Activated naive CD4-positive, alpha-beta T cell treated with anti-CD3 and anti-CD28 coated beads, Interleukin-2, amount 10 ng/mL, durations not matched to agents 7 days and 5 days (primary cell): ENCODE data around the gene FOLR2.

Experiments used
- CTCF ChIA-PET: fragments of 350-600 bp; sonication (Branson Sonifier 250); formaldehyde crosslinking; loops from one replicate; lab custom pipeline; 2021; ENCODE audit warnings: antibody characterized with exemption; lab: Charles Lee
- DNase-seq: peaks from one replicate; pipeline ENCODE4 v3.0.0-alpha.2; 2020
- H3K27ac Mint-ChIP-seq: one replicate; pipeline ENCODE4 v1.8.0; 2021; ENCODE audit warnings: mild to moderate bottlenecking, moderate library complexity, mixed read lengths
- H3K27me3 Mint-ChIP-seq: one replicate; pipeline ENCODE4 v1.8.0; 2021; ENCODE audit warnings: mild to moderate bottlenecking, mixed read lengths
- H3K36me3 Mint-ChIP-seq: one replicate; pipeline ENCODE4 v1.8.0; 2021; ENCODE audit warnings: mixed read lengths
- H3K4me1 Mint-ChIP-seq: one replicate; pipeline ENCODE4 v1.8.0; 2021; ENCODE audit warnings: mixed read lengths
- H3K4me3 Mint-ChIP-seq: one replicate; pipeline ENCODE4 v1.8.0; 2021; ENCODE audit warnings: mild to moderate bottlenecking, moderate library complexity, mixed read lengths
- H3K9me3 Mint-ChIP-seq: one replicate; pipeline ENCODE4 v1.8.0; 2021; ENCODE audit warnings: mixed read lengths

Gene FOLR2

DNA sequence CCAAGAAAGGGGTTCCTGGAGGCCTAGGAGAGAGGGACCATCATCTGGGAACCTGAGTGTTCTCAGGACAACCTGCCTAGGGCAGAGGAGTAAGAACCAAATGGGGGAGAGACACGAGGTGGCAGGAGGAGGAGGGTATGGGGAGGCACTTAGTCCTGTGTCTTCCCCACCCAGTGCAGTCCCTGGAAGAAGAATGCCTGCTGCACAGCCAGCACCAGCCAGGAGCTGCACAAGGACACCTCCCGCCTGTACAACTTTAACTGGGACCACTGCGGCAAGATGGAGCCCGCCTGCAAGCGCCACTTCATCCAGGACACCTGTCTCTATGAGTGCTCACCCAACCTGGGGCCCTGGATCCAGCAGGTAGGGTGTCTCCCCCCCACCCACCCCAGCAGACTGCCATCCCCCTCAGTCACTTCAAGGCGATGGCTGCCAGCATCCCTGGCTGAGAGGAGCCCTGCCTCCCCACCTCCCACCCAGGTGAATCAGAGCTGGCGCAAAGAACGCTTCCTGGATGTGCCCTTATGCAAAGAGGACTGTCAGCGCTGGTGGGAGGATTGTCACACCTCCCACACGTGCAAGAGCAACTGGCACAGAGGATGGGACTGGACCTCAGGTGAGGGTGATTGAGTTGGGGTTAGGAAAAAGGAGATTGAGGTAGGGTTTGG is 4.2 kb downstream of the FOLR2 start:
- Mint-ChIP-seq H3K27ac (peak overlapping the region; percentile 68), H3K27me3 (peaks cover 36% of the 10 kb centered on the region), H3K4me1 (peaks cover 27% of the 10 kb centered on the region), H3K4me3 (no peak overlapping the region), H3K9me3 (no peaks in the 10 kb centered on the region), H3K36me3 (no peaks in the 10 kb centered on the region)
- CTCF ChIA-PET, result no interaction called here
- no peak for DNase-seq

GRCh38 chr11:72221386-72222075 is 4.9 kb downstream of the FOLR2 start:
- Mint-ChIP-seq H3K4me1 (peaks cover 34% of the 10 kb centered on the region), H3K9me3 (no peaks in the 10 kb centered on the region), H3K36me3 (no peaks in the 10 kb centered on the region), H3K27me3 (peaks cover 29% of the 10 kb centered on the region), H3K27ac (no peak overlapping the region), H3K4me3 (no peak overlapping the region)
- DNase-seq, result no peak
- CTCF ChIA-PET, result interaction anchor here (1.0 kb wide), 1 partner anchor 209 kb away, joined by 3 read pairs; no protein-coding TSS in a partner anchor

DNA sequence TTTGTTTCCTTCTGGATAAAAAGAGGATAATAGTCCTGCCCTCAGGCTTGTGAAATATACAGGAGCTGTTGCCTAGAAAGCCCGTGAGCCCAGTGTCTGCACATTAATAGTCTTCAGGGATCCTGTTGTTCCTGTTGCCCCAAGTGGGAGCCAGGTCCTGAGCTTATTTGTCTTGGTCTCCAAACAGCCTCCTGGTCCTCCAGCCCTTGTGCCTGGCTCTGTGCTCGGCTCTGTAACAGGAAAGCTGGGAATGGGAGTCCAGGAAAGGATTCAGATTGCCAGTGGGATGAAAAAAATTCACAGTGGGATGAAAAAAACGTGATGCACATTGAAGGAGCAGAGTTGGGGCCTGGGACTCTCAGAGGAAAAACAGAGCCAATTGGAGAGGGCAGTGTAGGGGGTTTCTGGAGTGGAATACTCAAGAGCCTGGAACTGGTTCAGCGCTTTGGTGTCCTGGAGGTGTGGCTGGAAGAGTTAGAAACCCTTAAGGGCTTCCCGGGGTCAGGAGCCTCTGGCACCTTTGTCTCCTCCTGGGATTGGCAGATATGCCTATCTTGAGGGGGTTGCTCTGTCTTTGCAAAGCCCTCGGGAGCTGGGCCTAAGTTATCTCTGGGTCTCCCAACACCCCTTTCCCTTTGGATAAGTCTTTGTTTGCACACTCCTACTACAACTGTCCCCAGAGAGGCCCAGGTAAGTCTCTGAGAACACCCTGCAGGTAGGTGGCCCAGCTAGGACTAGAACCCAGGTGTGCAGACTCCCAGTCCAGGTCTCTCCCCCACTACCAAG is 5.7 kb downstream of the FOLR2 start:
- peak overlapping the region; percentile 90 for H3K27ac Mint-ChIP-seq
- peaks cover 21% of the 10 kb centered on the region for H3K27me3 Mint-ChIP-seq
- CTCF ChIA-PET, result interaction anchor here (0.9 to 1.5 kb wide), 3 partner anchors 16 to 224 kb away, joined by 3 read pairs; no protein-coding TSS in a partner anchor

GRCh38 chr11:72222907-72223614 is 6.5 kb downstream of the FOLR2 start:
- H3K4me1 Mint-ChIP-seq, result peaks cover 26% of the 10 kb centered on the region
- DNase-seq, result peak; percentile 97

More for the DNA sequence above, 5.7 kb downstream of the FOLR2 start:
- H3K4me1 Mint-ChIP-seq, result peaks cover 32% of the 10 kb centered on the region
- no peak for DNase-seq
- H3K4me3 Mint-ChIP-seq, result peak overlapping the region; percentile 92
- H3K36me3 Mint-ChIP-seq, result no peaks in the 10 kb centered on the region
- H3K9me3 Mint-ChIP-seq, result no peaks in the 10 kb centered on the region

GRCh38 chr11:72223615-72224563 is 7.3 kb downstream of the FOLR2 start:
- Mint-ChIP-seq H3K36me3 (peaks cover 5% of the 10 kb centered on the region), H3K4me1 (peaks cover 26% of the 10 kb centered on the region), H3K27ac (peak overlapping the region; percentile 92), H3K27me3 (peaks cover 5% of the 10 kb centered on the region), H3K4me3 (peak overlapping the region; percentile 92), H3K9me3 (no peaks in the 10 kb centered on the region)
- CTCF ChIA-PET, result interaction anchor here (1.5 to 3.6 kb wide), 2 partner anchors 14 to 207 kb away, joined by 3 to 15 read pairs; no protein-coding TSS in a partner anchor
- DNase-seq, result peak; percentile 77

More at GRCh38 chr11:72222907-72223614, 6.5 kb downstream of the FOLR2 start:
- CTCF ChIA-PET, result interaction anchor here (0.9 to 1.5 kb wide), 2 partner anchors 15 to 223 kb away, joined by 3 read pairs; no protein-coding TSS in a partner anchor
- peak overlapping the region; percentile 92 for H3K4me3 Mint-ChIP-seq
- no peaks in the 10 kb centered on the region for H3K9me3 Mint-ChIP-seq
- no peaks in the 10 kb centered on the region for H3K36me3 Mint-ChIP-seq
- peak overlapping the region; percentile 90 for H3K27ac Mint-ChIP-seq
- peaks cover 13% of the 10 kb centered on the region for H3K27me3 Mint-ChIP-seq

DNA sequence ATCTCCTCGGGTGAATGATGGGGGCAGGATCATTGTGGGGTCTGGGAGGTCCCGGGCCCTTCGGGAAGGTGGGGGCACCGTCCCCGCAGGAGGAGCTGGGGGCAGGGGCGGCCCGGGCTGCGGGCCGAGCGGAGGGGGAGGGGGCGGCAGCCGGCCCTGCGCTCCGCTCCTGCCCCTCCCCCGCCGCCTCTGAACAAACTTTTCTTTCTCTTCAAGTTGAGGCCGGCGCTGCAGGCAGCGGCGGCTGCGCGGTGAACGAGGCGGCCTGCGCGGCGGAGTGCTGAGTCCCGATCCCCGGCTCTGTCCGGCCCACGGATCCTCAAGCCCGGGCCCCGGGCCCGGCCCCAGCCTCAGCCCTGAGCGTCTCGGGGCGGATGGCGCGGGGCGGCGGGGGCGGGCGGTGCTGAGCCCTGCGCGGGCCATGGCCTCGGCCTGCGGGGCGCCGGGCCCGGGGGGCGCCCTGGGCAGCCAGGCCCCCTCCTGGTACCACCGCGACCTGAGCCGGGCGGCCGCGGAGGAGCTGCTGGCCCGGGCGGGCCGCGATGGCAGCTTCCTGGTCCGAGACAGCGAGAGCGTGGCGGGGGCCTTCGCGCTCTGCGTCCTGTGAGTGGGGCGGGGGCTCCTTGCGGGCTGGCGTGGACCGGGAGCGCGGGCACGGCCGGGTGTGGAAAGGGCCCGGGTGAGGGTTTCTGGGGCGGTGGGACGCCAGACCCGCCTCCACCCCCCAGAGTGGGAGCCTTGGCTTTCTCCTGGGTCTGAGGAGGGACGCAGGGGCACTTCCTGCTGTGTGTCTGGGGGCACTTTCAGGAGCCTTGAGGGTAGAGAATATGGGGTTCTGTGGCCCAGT is 8.2 kb downstream of the FOLR2 start, which contains the start of gene INPPL1:
INPPL1 (plus strand) TSS at position 204 of the 847 bp plus-strand sequence; CDS start at position 422, 218 bp downstream.
- Mint-ChIP-seq H3K27ac (peak within 1 kb of the TSS; percentile 92), H3K9me3 (no peaks in the 10 kb centered on the region), H3K4me3 (peak within 1 kb of the TSS; percentile 92), H3K36me3 (peaks cover 13% of the 10 kb centered on the region), H3K27me3 (peaks cover 4% of the 10 kb centered on the region), H3K4me1 (peaks cover 26% of the 10 kb centered on the region)
- CTCF ChIA-PET, result interaction anchor here (1.0 to 3.6 kb wide), 4 partner anchors 14 to 210 kb away, joined by 3 to 15 read pairs (median 6); partner anchors contain the start of gene CLPB
- peak; percentile 67 for DNase-seq

DNA sequence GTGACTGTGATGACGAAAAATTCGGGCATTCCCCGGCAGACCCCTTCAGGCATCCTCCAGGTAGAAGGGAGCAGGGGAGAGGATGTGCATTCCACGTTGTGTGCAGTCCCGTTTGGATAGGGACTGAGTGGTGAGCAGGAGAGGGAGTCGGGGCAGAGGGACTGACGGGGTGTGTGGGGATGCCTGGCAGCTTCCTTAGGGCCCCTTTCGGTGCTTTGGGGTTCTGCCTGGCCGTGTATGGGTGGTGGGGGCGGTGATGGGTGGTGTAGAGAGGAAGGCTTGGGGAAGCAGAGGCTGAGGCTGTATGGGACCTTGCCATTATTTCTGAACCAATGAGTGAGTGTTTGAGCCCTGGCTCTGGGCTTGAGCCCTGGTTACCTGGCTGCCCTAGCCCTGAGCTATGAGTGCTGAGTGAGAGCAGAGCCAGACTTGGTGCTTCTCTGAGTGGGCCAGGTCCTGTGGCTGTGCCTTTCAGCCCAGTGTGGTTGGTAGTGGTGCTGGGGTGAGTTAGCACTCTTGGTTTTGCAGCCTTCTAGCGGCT is 8.9 kb downstream of the FOLR2 start:
- H3K36me3 Mint-ChIP-seq, result peaks cover 16% of the 10 kb centered on the region
- CTCF ChIA-PET, result interaction anchor here (1.0 to 3.6 kb wide), 4 partner anchors 13 to 209 kb away, joined by 3 to 15 read pairs (median 6); partner anchors contain the start of gene CLPB
- peaks cover 4% of the 10 kb centered on the region for H3K27me3 Mint-ChIP-seq
- no peaks in the 10 kb centered on the region for H3K9me3 Mint-ChIP-seq
- peaks cover 26% of the 10 kb centered on the region for H3K4me1 Mint-ChIP-seq
- DNase-seq, result peak; percentile 46
- H3K4me3 Mint-ChIP-seq, result peak overlapping the region; percentile 82
- peak overlapping the region; percentile 86 for H3K27ac Mint-ChIP-seq

DNA sequence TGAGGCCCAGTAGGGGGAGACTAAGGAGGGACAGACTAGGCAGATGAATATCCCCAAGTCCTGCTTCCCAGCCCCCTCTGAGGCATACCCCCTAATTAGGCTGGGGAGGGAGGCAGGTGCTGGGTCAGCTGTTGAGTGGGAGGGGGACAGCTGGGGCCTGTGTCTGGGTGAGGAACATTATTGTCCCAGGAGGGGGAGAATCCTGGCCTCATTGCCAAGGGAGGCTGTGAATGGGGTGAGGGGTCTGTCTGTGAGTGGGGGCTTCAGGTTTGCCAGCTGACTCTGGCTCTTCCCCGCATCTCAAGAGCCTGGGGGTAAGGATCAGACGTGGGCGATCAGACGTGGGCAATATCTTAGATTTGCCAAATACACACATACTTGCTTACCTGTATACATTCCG is 10.1 kb downstream of the FOLR2 start:
- peaks cover 23% of the 10 kb centered on the region for H3K36me3 Mint-ChIP-seq
- H3K4me3 Mint-ChIP-seq, result peak overlapping the region; percentile 3
- H3K27ac Mint-ChIP-seq, result no peak overlapping the region
- no peaks in the 10 kb centered on the region for H3K9me3 Mint-ChIP-seq
- CTCF ChIA-PET, result interaction anchor here (2.3 to 3.6 kb wide), 2 partner anchors 12 to 204 kb away, joined by 8 to 15 read pairs; no protein-coding TSS in a partner anchor
- DNase-seq, result no peak
- H3K27me3 Mint-ChIP-seq, result no peaks in the 10 kb centered on the region
- H3K4me1 Mint-ChIP-seq, result peaks cover 26% of the 10 kb centered on the region

- Mint-ChIP-seq H3K4me3 (no peak overlapping the region), H3K27me3 (no peaks in the 10 kb centered on the region), H3K9me3 (no peaks in the 10 kb centered on the region), H3K27ac (no peak overlapping the region), H3K36me3 (peaks cover 29% of the 10 kb centered on the region), H3K4me1 (peaks cover 19% of the 10 kb centered on the region)
- DNase-seq, result peak; percentile 18
- CTCF ChIA-PET, result interaction anchor here (1.1 to 3.6 kb wide), 4 partner anchors 10 to 203 kb away, joined by 3 to 15 read pairs (median 6); no protein-coding TSS in a partner anchor
These were observed 11.0 kb downstream of the FOLR2 start for GRCh38 chr11:72227316-72228228.

GRCh38 chr11:72228229-72228843 is 11.7 kb downstream of the FOLR2 start:
- H3K36me3 Mint-ChIP-seq, result peaks cover 33% of the 10 kb centered on the region
- peaks cover 16% of the 10 kb centered on the region for H3K4me1 Mint-ChIP-seq
- H3K27ac Mint-ChIP-seq, result no peak overlapping the region
- H3K4me3 Mint-ChIP-seq, result no peak overlapping the region
- H3K27me3 Mint-ChIP-seq, result no peaks in the 10 kb centered on the region
- CTCF ChIA-PET, result interaction anchor here (1.1 to 1.2 kb wide), 2 partner anchors 10 to 202 kb away, joined by 3 to 5 read pairs; no protein-coding TSS in a partner anchor
- no peak for DNase-seq
- H3K9me3 Mint-ChIP-seq, result no peaks in the 10 kb centered on the region
